GM15510 (cell line): ENCODE results near the gene ATP8A1.

Experiments
- POLR2A ChIP-seq: IDR thresholded peaks from 3 replicates; pipeline ENCODE4 v1.6.1; 2011; ENCODE audit warnings: borderline replicate concordance; ENCODE audit not compliant: insufficient read length; ENCODE audit errors: extremely low read depth

Gene ATP8A1

GRCh38 chr4:42515156-42515884, 141.6 kb downstream of the ATP8A1 start:
- TF ChIP-seq POLR2A, result no peak

- no peak for TF ChIP-seq POLR2A
These were observed 143.0 kb downstream of the ATP8A1 start for GRCh38 chr4:42513748-42514492.

- no peak for TF ChIP-seq POLR2A
These were observed 144.7 kb downstream of the ATP8A1 start for GRCh38 chr4:42512226-42512625.

- TF ChIP-seq POLR2A, result no peak
These were observed 146.7 kb downstream of the ATP8A1 start for GRCh38 chr4:42510225-42510624.

- TF ChIP-seq POLR2A, result no peak
These were observed 155.1 kb downstream of the ATP8A1 start for GRCh38 chr4:42501624-42502401.

- no peak for TF ChIP-seq POLR2A
These were observed 158.9 kb downstream of the ATP8A1 start for GRCh38 chr4:42498040-42498439.

GRCh38 chr4:42497142-42497910, 159.6 kb downstream of the ATP8A1 start:
- no peak for TF ChIP-seq POLR2A

- TF ChIP-seq POLR2A, result no peak
These were observed 163.9 kb downstream of the ATP8A1 start for GRCh38 chr4:42492962-42493361.

GRCh38 chr4:42490015-42490414, 166.9 kb downstream of the ATP8A1 start:
- TF ChIP-seq POLR2A, result peak; percentile 18

GRCh38 chr4:42489095-42489494, 167.8 kb downstream of the ATP8A1 start:
- TF ChIP-seq POLR2A, result no peak

GRCh38 chr4:42488554-42488953, 168.4 kb downstream of the ATP8A1 start:
- no peak for TF ChIP-seq POLR2A

GRCh38 chr4:42488114-42488513, 168.8 kb downstream of the ATP8A1 start:
- TF ChIP-seq POLR2A, result no peak

- TF ChIP-seq POLR2A, result no peak
These were observed 169.7 kb downstream of the ATP8A1 start for GRCh38 chr4:42487230-42487629.

- no peak for TF ChIP-seq POLR2A
These were observed 172.3 kb downstream of the ATP8A1 start for GRCh38 chr4:42484630-42485029.
